CD14-positive monocyte (primary cell): ENCODE data around the gene SEZ6L. TPM values are rescaled to one million over a fixed set of nuclear protein-coding genes. Genes with fewer than 3 reads are reported as not detected.

Source experiments
- DNase-seq, 3 donors: peaks; one replicate each; pipeline ENCODE4 v3.0.0-alpha.2; 2011 to 2022
- H2AFZ ChIP-seq: 2 replicates; pipeline ENCODE4 v1.6.0; 2012; ENCODE audit warnings: mild to moderate bottlenecking, low read depth, low read length, inconsistent platforms; ENCODE audit not compliant: insufficient read depth, poor library complexity, severe bottlenecking
- H3K27ac ChIP-seq, 2 donors: 1 replicate in 1 of 2; 2 replicates in 1 of 2; pipeline ENCODE4 v1.5.1; 2012 to 2013; ENCODE audit warnings: low read length in 2 of 2, control low read depth in 1 of 2, inconsistent platforms in 1 of 2, low read depth in 1 of 2, mild to moderate bottlenecking in 1 of 2
- H3K27me3 ChIP-seq, 2 donors: one replicate each; pipeline versions ENCODE4 v1.6.0 to v1.6.1; 2011 to 2013; ENCODE audit warnings: low read length in 2 of 2; ENCODE audit not compliant: control insufficient read depth in 2 of 2, insufficient read depth in 2 of 2
- H3K36me3 ChIP-seq, 2 donors: replicated peaks in 1 of 2; 1 replicate in 1 of 2; 2 replicates in 1 of 2; pipeline versions ENCODE4 v1.5.1 to v1.6.1; 2012 to 2013; ENCODE audit warnings: low read length in 2 of 2, control low read depth in 1 of 2, inconsistent platforms in 1 of 2, mild to moderate bottlenecking in 1 of 2; ENCODE audit not compliant: insufficient read depth in 2 of 2, control insufficient read depth in 1 of 2
- H3K4me1 ChIP-seq, 2 donors: 1 replicate in 1 of 2; 2 replicates in 1 of 2; pipeline versions ENCODE4 v1.5.1 to v1.6.1; 2012 to 2013; ENCODE audit warnings: low read length in 2 of 2, control low read depth in 1 of 2, inconsistent platforms in 1 of 2, mild to moderate bottlenecking in 1 of 2, moderate library complexity in 1 of 2; ENCODE audit not compliant: insufficient read depth in 2 of 2, control insufficient read depth in 1 of 2
- H3K4me2 ChIP-seq: replicated peaks from 2 replicates; pipeline ENCODE3; 2012; ENCODE audit warnings: low read length, moderate library complexity, mild to moderate bottlenecking; ENCODE audit not compliant: poor library complexity, severe bottlenecking; ENCODE audit errors: extremely low read depth
- H3K4me3 ChIP-seq, 3 experiments: fragments of 200-600 bp in 1 of 3; sonication (generic) in 1 of 3; replicated peaks in 1 of 3; 1 replicate in 2 of 3; 2 replicates in 1 of 3; pipeline ENCODE4 v1.5.1; 2011 to 2013; ENCODE audit warnings: low read length in 3 of 3, mild to moderate bottlenecking in 3 of 3, control low read depth in 2 of 3, low read depth in 2 of 3, inconsistent platforms in 1 of 3, moderate library complexity in 1 of 3
- H3K79me2 ChIP-seq: 2 replicates; pipeline ENCODE4 v1.6.0; 2012; ENCODE audit warnings: mild to moderate bottlenecking, control low read depth, inconsistent platforms, low read length, moderate library complexity; ENCODE audit not compliant: insufficient read depth
- H3K9ac ChIP-seq: 2 replicates; pipeline ENCODE4 v1.6.0; 2017; ENCODE audit warnings: low read length, mild to moderate bottlenecking; ENCODE audit not compliant: insufficient read depth, poor library complexity, severe bottlenecking
- H3K9me3 ChIP-seq, 2 donors: replicated peaks in 1 of 2; 1 replicate in 1 of 2; 2 replicates in 1 of 2; pipeline versions ENCODE4 v1.5.1 to v1.6.1; 2012 to 2013; ENCODE audit warnings: low read length in 2 of 2, control low read depth in 1 of 2; ENCODE audit not compliant: control insufficient read depth in 1 of 2, insufficient read depth in 1 of 2
- H4K20me1 ChIP-seq: 2 replicates; pipeline ENCODE4 v1.6.0; 2012; ENCODE audit warnings: mild to moderate bottlenecking, low read length, control low read depth, moderate library complexity; ENCODE audit not compliant: insufficient read depth
- H3K27ac Mint-ChIP-seq, 7 donors: one replicate each; pipeline ENCODE4 v1.8.0; 2020; ENCODE audit warnings: mild to moderate bottlenecking in 7 of 7, mixed read lengths in 7 of 7, moderate library complexity in 6 of 7, inconsistent platforms in 2 of 7
- H3K27me3 Mint-ChIP-seq, 3 donors: one replicate each; pipeline ENCODE4 v1.8.0; 2021 to 2022; ENCODE audit warnings: low read depth in 3 of 3, mild to moderate bottlenecking in 3 of 3, mixed read lengths in 3 of 3, moderate library complexity in 3 of 3, inconsistent platforms in 1 of 3
- H3K36me3 Mint-ChIP-seq, 2 donors: one replicate each; pipeline ENCODE4 v1.8.0; 2020; ENCODE audit warnings: mixed read lengths in 2 of 2, inconsistent platforms in 1 of 2, mild to moderate bottlenecking in 1 of 2
- H3K4me1 Mint-ChIP-seq: one replicate; pipeline ENCODE4 v1.8.0; 2020; ENCODE audit warnings: mild to moderate bottlenecking, mixed read lengths
- H3K4me3 Mint-ChIP-seq, 2 donors: one replicate each; pipeline ENCODE4 v1.8.0; 2020; ENCODE audit warnings: mild to moderate bottlenecking in 2 of 2, mixed read lengths in 2 of 2, moderate library complexity in 1 of 2
- H3K9me3 Mint-ChIP-seq, 7 donors: one replicate each; pipeline ENCODE4 v1.8.0; 2020 to 2022; ENCODE audit warnings: mixed read lengths in 7 of 7, mild to moderate bottlenecking in 6 of 7, moderate library complexity in 6 of 7, inconsistent platforms in 2 of 7
- CTCF ChIP-seq: fragments of 200-600 bp; IDR thresholded peaks from one replicate; pipeline ENCODE4 v1.8.0; 2022; ENCODE audit warnings: antibody characterized with exemption, mild to moderate bottlenecking
- WGBS: methylation state at CpG from one replicate; pipeline ENCODE4 v1.1.5; 2013; ENCODE audit warnings: missing lambda C conversion rate; ENCODE audit not compliant: insufficient coverage; 5-methylcytosine and 5-hydroxymethylcytosine counted together
- intact Hi-C, 2 donors: fragments of 100-400 bp; cut with micrococcal nuclease; formaldehyde crosslinking; loops; one replicate each; pipeline versions ENCODE4 v1.15.0 to v1.15.1; 2023
- polyA plus RNA-seq, 3 donors: library from polyadenylated mRNA; depleted of rRNA in 1 of 3; unstranded in 2 of 3; stranded (reverse) in 1 of 3; fragments of 300-500 nt in 2 of 3; fragments of >200 nt in 1 of 3; fragmentation: Illumina TruSeq in 2 of 3; gene quantifications; 1 replicate in 2 of 3; 2 replicates in 1 of 3; pipeline ENCODE4 v1.2.3, GENCODE V29; 2012 to 2021

Gene SEZ6L
- polyA plus RNA-seq, 3 donors: 0.43 to 2.8 (median 0.71) TPM

- no peak for TF ChIP-seq CTCF
- Mint-ChIP-seq H3K9me3 (peaks cover 0 to 3% (median 0%) of the 10 kb centered on the region in 7 donors), H3K4me3 (no peak overlapping the region), H3K27ac (no peak overlapping the region), H3K27me3 (peaks cover 0 to 5% (median 1%) of the 10 kb centered on the region in 3 donors), H3K4me1 (peaks cover 25% of the 10 kb centered on the region), H3K36me3 (no peaks in the 10 kb centered on the region)
- intact Hi-C loops: no loop called here
- WGBS: 69% methylated on average over 3 of the region's 5 CpGs
- DNase-seq: no peak
- Histone ChIP-seq H4K20me1 (no peaks in the 10 kb centered on the region), H2AFZ (peak overlapping the region; percentile 31), H3K4me2 (no peak overlapping the region), H3K27ac (no peak overlapping the region), H3K79me2 (no peaks in the 10 kb centered on the region), H3K27me3 (no peaks in the 10 kb centered on the region), H3K9ac (no peak overlapping the region), H3K4me3 (no peak overlapping the region), H3K4me1 (peaks cover 21 to 27% of the 10 kb centered on the region in 2 donors), H3K9me3 (no peaks in the 10 kb centered on the region), H3K36me3 (no peaks in the 10 kb centered on the region)
Measured at GRCh38 chr22:26401726-26402125, 232.5 kb downstream of the SEZ6L start.

DNA sequence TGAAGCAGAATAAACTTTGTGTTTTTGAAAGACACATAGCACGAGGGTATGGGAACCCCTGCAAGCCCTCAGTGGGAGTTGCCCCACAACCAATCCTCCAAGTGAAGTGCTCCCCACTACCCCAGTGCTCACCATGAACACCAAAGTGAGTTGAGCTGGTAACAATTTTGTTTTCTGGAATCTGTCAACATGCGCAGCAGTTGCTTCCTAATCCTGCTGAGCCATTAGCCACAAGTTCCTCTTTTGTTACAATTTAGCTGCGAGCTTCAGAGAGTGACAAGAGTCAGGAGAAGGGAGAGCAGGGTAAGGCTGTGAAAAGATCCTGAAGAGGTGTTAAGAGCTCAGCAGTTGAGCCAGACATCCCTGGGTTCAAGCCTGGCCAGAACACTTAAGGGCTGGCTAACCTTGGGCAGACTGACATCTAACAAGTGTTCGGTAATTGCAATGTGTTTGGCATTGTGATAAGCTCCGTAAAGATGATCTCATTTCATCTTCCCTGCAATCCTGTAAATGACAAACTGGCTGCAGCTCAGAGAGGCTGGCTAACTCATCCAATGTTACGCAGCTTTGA, 235.7 kb downstream of the SEZ6L start:
- 0% methylated on average over 2 of the region's 6 CpGs for WGBS
- Histone ChIP-seq H3K4me1 (peaks cover 26 to 27% of the 10 kb centered on the region in 2 donors), H4K20me1 (no peaks in the 10 kb centered on the region), H3K27ac (peak overlapping the region in 1 of 2 donors; percentile 50), H3K9me3 (no peaks in the 10 kb centered on the region), H3K9ac (peak overlapping the region; percentile 16), H3K36me3 (no peaks in the 10 kb centered on the region), H3K79me2 (no peaks in the 10 kb centered on the region), H3K27me3 (no peaks in the 10 kb centered on the region), H3K4me3 (peak overlapping the region in 1 of 3 experiments; percentile 45), H2AFZ (peak overlapping the region; percentile 62), H3K4me2 (peak overlapping the region; percentile 63)
- DNase-seq: peak; percentile 56 to 72 (median 56)
- peak overlapping the region; percentile 34 to 91 for H3K4me3 Mint-ChIP-seq
- peak overlapping the region; percentile 20 to 88 (median 82) for H3K27ac Mint-ChIP-seq
- TF ChIP-seq CTCF: no peak
- peaks cover 35% of the 10 kb centered on the region for H3K4me1 Mint-ChIP-seq
- intact Hi-C loops: no loop called here
- peaks cover 0 to 3% (median 2%) of the 10 kb centered on the region in 7 donors for H3K9me3 Mint-ChIP-seq
- no peaks in the 10 kb centered on the region for H3K36me3 Mint-ChIP-seq
- peaks cover 0 to 9% (median 1%) of the 10 kb centered on the region in 3 donors for H3K27me3 Mint-ChIP-seq
